Endothelial cell of umbilical vein (primary cell): Measurements from ENCODE around the gene NBEA. TPM values are rescaled to one million over a fixed set of nuclear protein-coding genes. Genes with fewer than 3 reads are reported as not detected.

Experiments
- BruUV-seq: library from RNA; stranded (reverse); fragments of 400-500 nt; replicated peaks from 2 replicates; lab custom pipeline; 2021; lab: Mats Ljungman, UMichigan
- CTCF ChIA-PET: fragments of 300-600, 350-600 bp; sonication (Branson Sonifier 250); formaldehyde crosslinking; loops from one replicate; lab custom pipeline; 2021; ENCODE audit warnings: antibody characterized with exemption, inconsistent platforms; lab: Charles Lee
- POLR2A ChIA-PET: fragments of 300-600, 350-600 bp; sonication (Branson Sonifier 250); formaldehyde crosslinking; loops from one replicate; lab custom pipeline; 2021; ENCODE audit warnings: antibody characterized with exemption, inconsistent platforms; lab: Charles Lee
- DNase-seq: peaks from one replicate; pipeline ENCODE4 v3.0.0-alpha.2; 2011; ENCODE audit warnings: low read depth, low spot score
- FAIRE-seq: peaks from 2 replicates; lab custom pipeline; 2011; peaks lifted over from hg19 to GRCh38; lab: Jason Lieb, UNC
- H2AFZ ChIP-seq: 2 replicates; pipeline ENCODE4 v1.6.0; 2012; ENCODE audit warnings: low read depth, low read length, control low read depth, inconsistent platforms
- H3K27ac ChIP-seq: 2 replicates; pipeline ENCODE4 v1.5.1; 2011; ENCODE audit warnings: low read depth, mild to moderate bottlenecking, control low read depth, low read length, moderate library complexity; ENCODE audit not compliant: insufficient read depth
- H3K27me3 ChIP-seq, 2 experiments: 2 replicates each; pipeline versions ENCODE4 v1.6.0 to v1.6.1; 2011; ENCODE audit warnings: low read length in 2 of 2, mixed read lengths in 1 of 2; ENCODE audit not compliant: control insufficient read depth in 2 of 2, insufficient read depth in 2 of 2
- H3K36me3 ChIP-seq, 2 experiments: 2 replicates in 1 of 2; 3 replicates in 1 of 2; pipeline ENCODE4 v1.5.1; 2011; ENCODE audit warnings: low read length in 2 of 2, mild to moderate bottlenecking in 1 of 2, moderate library complexity in 1 of 2; ENCODE audit not compliant: control insufficient read depth in 2 of 2, insufficient read depth in 2 of 2; ENCODE audit errors: extremely low read depth in 1 of 2
- H3K4me1 ChIP-seq: 3 replicates; pipeline ENCODE4 v1.5.1; 2011; ENCODE audit warnings: mild to moderate bottlenecking, low read length; ENCODE audit not compliant: control insufficient read depth, insufficient read depth; ENCODE audit errors: extremely low read depth
- H3K4me2 ChIP-seq: 2 replicates; pipeline ENCODE4 v1.6.1; 2011; ENCODE audit warnings: low read length, control low read depth, mixed read lengths; ENCODE audit not compliant: insufficient read depth
- H3K4me3 ChIP-seq, 3 experiments: fragments of 200-600 bp in 1 of 3; sonication (generic), shearing (Covaris generic) in 1 of 3; replicated peaks in 1 of 3; 2 replicates each; pipeline ENCODE4 v1.5.1; 2011 to 2016; ENCODE audit warnings: control low read depth in 3 of 3, low read length in 3 of 3, mild to moderate bottlenecking in 2 of 3, inconsistent platforms in 1 of 3, low read depth in 1 of 3, moderate library complexity in 1 of 3; ENCODE audit not compliant: insufficient read depth in 1 of 3
- H3K79me2 ChIP-seq: 2 replicates; pipeline ENCODE4 v1.6.0; 2012; ENCODE audit warnings: low read length, inconsistent platforms; ENCODE audit not compliant: control insufficient read depth, insufficient read depth
- H3K9ac ChIP-seq: replicated peaks from 2 replicates; pipeline ENCODE3; 2011; ENCODE audit warnings: low read length, control low read depth; ENCODE audit not compliant: insufficient read depth; ENCODE audit errors: extremely low read depth
- H3K9me1 ChIP-seq: replicated peaks from 3 replicates; pipeline ENCODE4 v1.6.0; 2011; ENCODE audit warnings: mild to moderate bottlenecking, low read length; ENCODE audit not compliant: control insufficient read depth, insufficient read depth; ENCODE audit errors: extremely low read depth
- H3K9me3 ChIP-seq: replicated peaks from 2 replicates; pipeline ENCODE4 v1.5.1; 2012; ENCODE audit warnings: low read length, inconsistent platforms; ENCODE audit not compliant: control insufficient read depth, insufficient read depth
- H4K20me1 ChIP-seq: replicated peaks from 2 replicates; pipeline ENCODE3; 2011; ENCODE audit warnings: mild to moderate bottlenecking, low read length; ENCODE audit not compliant: control insufficient read depth, insufficient read depth; ENCODE audit errors: extremely low read depth
- EZH2 ChIP-seq: IDR thresholded peaks from 2 replicates; pipeline ENCODE4 v1.6.1; 2012; ENCODE audit warnings: borderline replicate concordance, low read depth, mild to moderate bottlenecking, moderate library complexity, low read length, inconsistent platforms; ENCODE audit not compliant: severe bottlenecking
- FOS ChIP-seq: IDR thresholded peaks from 2 replicates; pipeline ENCODE4 v1.6.1; 2011; ENCODE audit warnings: mild to moderate bottlenecking, low read length, moderate library complexity, borderline replicate concordance; ENCODE audit not compliant: insufficient read depth
- GATA2 ChIP-seq: IDR thresholded peaks from 2 replicates; pipeline ENCODE4 v1.7.0; 2011; ENCODE audit warnings: low read depth, mild to moderate bottlenecking, moderate library complexity, mixed read lengths, low read length; ENCODE audit not compliant: insufficient read length, insufficient read depth
- JUN ChIP-seq: IDR thresholded peaks from 2 replicates; pipeline ENCODE4 v1.6.1; 2011; ENCODE audit warnings: borderline replicate concordance, low read depth; ENCODE audit not compliant: insufficient read length, insufficient read depth
- MYC ChIP-seq: IDR thresholded peaks from one replicate; pipeline ENCODE4 v1.6.1; 2011; ENCODE audit warnings: mild to moderate bottlenecking, low read depth, low read length
- POLR2A ChIP-seq: IDR thresholded peaks from 2 replicates; pipeline ENCODE4 v1.6.1; 2012; ENCODE audit warnings: low read depth, mild to moderate bottlenecking, control low read depth, low read length
- POLR2AphosphoS5 ChIP-seq: IDR thresholded peaks from 2 replicates; pipeline ENCODE4 v1.6.1; 2012; ENCODE audit warnings: low read depth, mild to moderate bottlenecking, control low read depth, low read length, moderate library complexity; ENCODE audit not compliant: insufficient read depth
- dilution Hi-C: fragments of 300-500 bp; cut with MboI; formaldehyde crosslinking; loops from one replicate; pipeline ENCODE4 v1.15.0; 2019; ENCODE audit warnings: low sequenced_read_pairs; ENCODE audit not compliant: extremely low pct_ligation_motif_present
- intact Hi-C: fragments of 100-400 bp; cut with micrococcal nuclease; formaldehyde crosslinking; loops from one replicate; pipeline ENCODE4 v1.10.0; 2022
- polyA plus RNA-seq, 4 experiments: library from polyadenylated mRNA; depleted of rRNA in 3 of 4; stranded (reverse) in 3 of 4; unstranded in 1 of 4; fragments of >200 nt; gene quantifications; 2 replicates each; pipeline versions ENCODE4 v1.2.1 to v1.2.3, GENCODE V29; 2011 to 2012; ENCODE audit warnings: missing spikeins in 1 of 4
- total RNA-seq: library from RNA; stranded (reverse); gene quantifications from 2 replicates; pipeline ENCODE4 v1.2.3, GENCODE V29; 2021
- TF ChIP-seq, protein P1 (sequence below), 2 donors: IDR thresholded peaks; 1 replicate in 1 of 2; 2 replicates in 1 of 2; pipeline ENCODE4 v1.5.1; 2011; ENCODE audit warnings: low read length in 2 of 2, mild to moderate bottlenecking in 2 of 2, moderate library complexity in 2 of 2, control low read depth in 1 of 2, inconsistent platforms in 1 of 2, low read depth in 1 of 2; ENCODE audit not compliant: insufficient read depth in 1 of 2; ENCODE audit errors: extremely low read depth in 1 of 2
- TF ChIP-seq, protein P2 (sequence below): IDR thresholded peaks from 2 replicates; pipeline ENCODE4 v1.6.1; 2011; ENCODE audit not compliant: insufficient read depth, insufficient read length

NBEA gene
- total and polyA plus RNA-seq, 2 donors (not counting 3 experiments of a cell fraction or from before 2014, with no cell fraction given): 3.0 to 4.8 TPM

DNA sequence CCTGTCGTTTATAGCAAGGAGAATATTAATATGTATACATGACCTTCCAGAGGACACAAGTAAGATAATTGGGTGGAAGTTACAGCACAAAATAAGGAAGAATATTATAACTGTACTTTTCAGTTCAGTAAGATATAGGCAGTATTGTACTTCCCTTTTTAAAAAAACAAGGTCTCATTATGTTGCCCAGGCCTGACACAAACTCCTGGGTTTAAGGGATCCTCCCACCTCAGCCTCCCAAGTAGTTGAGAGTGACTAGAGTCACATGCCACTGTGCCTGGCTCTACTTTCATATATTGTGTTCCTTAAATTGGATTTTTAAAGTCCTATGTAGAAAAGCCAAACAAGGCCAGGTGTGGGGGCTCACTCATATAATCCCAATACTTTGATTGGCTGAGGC, 553.9 kb downstream of the NBEA start:
- Histone ChIP-seq H3K27ac (no peak overlapping the region), H3K9ac (no peak overlapping the region), H3K36me3 (no peaks in the 10 kb centered on the region), H3K4me1 (no peaks in the 10 kb centered on the region), H3K9me3 (no peaks in the 10 kb centered on the region), H3K27me3 (no peaks in the 10 kb centered on the region), H3K79me2 (no peaks in the 10 kb centered on the region), H3K9me1 (no peaks in the 10 kb centered on the region), H2AFZ (no peak overlapping the region), H3K4me3 (no peak overlapping the region), H4K20me1 (no peaks in the 10 kb centered on the region), H3K4me2 (no peak overlapping the region)
- dilution Hi-C loops: no loop called here
- FAIRE-seq: no peak
- TF ChIP-seq FOS (no peak), JUN (no peak), GATA2 (no peak), POLR2A (no peak), MYC (no peak), EZH2 (no peak), POLR2AphosphoS5 (no peak)
- TF ChIP-seq, protein P1, sequence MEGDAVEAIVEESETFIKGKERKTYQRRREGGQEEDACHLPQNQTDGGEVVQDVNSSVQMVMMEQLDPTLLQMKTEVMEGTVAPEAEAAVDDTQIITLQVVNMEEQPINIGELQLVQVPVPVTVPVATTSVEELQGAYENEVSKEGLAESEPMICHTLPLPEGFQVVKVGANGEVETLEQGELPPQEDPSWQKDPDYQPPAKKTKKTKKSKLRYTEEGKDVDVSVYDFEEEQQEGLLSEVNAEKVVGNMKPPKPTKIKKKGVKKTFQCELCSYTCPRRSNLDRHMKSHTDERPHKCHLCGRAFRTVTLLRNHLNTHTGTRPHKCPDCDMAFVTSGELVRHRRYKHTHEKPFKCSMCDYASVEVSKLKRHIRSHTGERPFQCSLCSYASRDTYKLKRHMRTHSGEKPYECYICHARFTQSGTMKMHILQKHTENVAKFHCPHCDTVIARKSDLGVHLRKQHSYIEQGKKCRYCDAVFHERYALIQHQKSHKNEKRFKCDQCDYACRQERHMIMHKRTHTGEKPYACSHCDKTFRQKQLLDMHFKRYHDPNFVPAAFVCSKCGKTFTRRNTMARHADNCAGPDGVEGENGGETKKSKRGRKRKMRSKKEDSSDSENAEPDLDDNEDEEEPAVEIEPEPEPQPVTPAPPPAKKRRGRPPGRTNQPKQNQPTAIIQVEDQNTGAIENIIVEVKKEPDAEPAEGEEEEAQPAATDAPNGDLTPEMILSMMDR (IDR thresholded peaks at IDR 0.05; ENCODE audit: extremely low read depth in 1 of 2, insufficient read depth in 1 of 2, low read depth in 1 of 2, low read length in 2 of 2): no peak
- TF ChIP-seq, protein P2, sequence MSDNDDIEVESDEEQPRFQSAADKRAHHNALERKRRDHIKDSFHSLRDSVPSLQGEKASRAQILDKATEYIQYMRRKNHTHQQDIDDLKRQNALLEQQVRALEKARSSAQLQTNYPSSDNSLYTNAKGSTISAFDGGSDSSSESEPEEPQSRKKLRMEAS: no peak
- DNase-seq: no peak
- ChIA-PET POLR2A (no interaction called here), CTCF (interaction anchor here (0.9 kb wide), 1 partner anchor 14 kb away, joined by 3 read pairs; no protein-coding TSS in a partner anchor)
- intact Hi-C loops: no loop called here
- BruUV-seq: no TSS peak
